Measurements from ENCODE around the gene ETFA. TPM values are rescaled to one million over a fixed set of nuclear protein-coding genes. Genes with fewer than 3 reads are reported as not detected.

The ETFA gene
- total and polyA plus RNA-seq, 2 of the 8 experiments (the other 6 are each of a cell fraction or from before 2014, with no cell fraction given): 60.9 to 90.0 TPM

GRCh38 chr15:76259392-76259791, 51.9 kb downstream of the ETFA start:
- no peak overlapping the region for H3K14ac ChIP-seq (ENCODE audit: insufficient read length)
- H4K20me1 ChIP-seq (replicated peaks in 1 of 2; ENCODE audit: control insufficient read depth in 1 of 2, insufficient read depth in 2 of 2, low read length in 2 of 2): peaks cover 0 to 2% of the 10 kb centered on the region in 2 experiments
- no peak overlapping the region for H3K9ac ChIP-seq (replicated peaks in 1 of 4; ENCODE audit: extremely low read depth in 1 of 4, low read depth in 3 of 4, low read length in 3 of 4)
- H3K27me3 ChIP-seq (replicated peaks in 1 of 4; ENCODE audit: control insufficient read depth in 3 of 4, extremely low read depth in 1 of 4, insufficient read depth in 3 of 4, low read length in 3 of 4): no peaks in the 10 kb centered on the region
- H2BK5ac ChIP-seq (ENCODE audit: low read depth, low read length): no peak overlapping the region
- H3K23me2 ChIP-seq (ENCODE audit: low read depth, low read length): no peaks in the 10 kb centered on the region
- H3K18ac ChIP-seq (ENCODE audit: extremely low read depth, low read length): no peak overlapping the region
- H4K8ac ChIP-seq (ENCODE audit: extremely low read depth, insufficient read depth, low read length): no peak overlapping the region
- no peak overlapping the region for H3K4me2 ChIP-seq (ENCODE audit: insufficient read depth in 1 of 2, low read depth in 2 of 2, low read length in 2 of 2)
- no peaks in the 10 kb centered on the region for H3K4me1 ChIP-seq (replicated peaks in 1 of 4; ENCODE audit: control insufficient read depth in 3 of 4, insufficient read depth in 4 of 4, low read length in 3 of 4)
- H3K36me3 ChIP-seq (ENCODE audit: control insufficient read depth in 2 of 4, insufficient read depth in 4 of 4, low read length in 3 of 4): peaks cover 0 to 18% (median 2%) of the 10 kb centered on the region in 4 experiments; a peak in 3 of 8 replicates
- no peak for FAIRE-seq
- CTCF ChIA-PET (ENCODE audit: partially characterized antibody): interaction anchor here (0.9 to 1.2 kb wide), 4 partner anchors 14 to 69 kb away, joined by 3 read pairs; no protein-coding TSS in a partner anchor
- no peak overlapping the region for H3K4me3 ChIP-seq (ENCODE audit: extremely low read depth in 1 of 4, insufficient read depth in 2 of 4, low read depth in 3 of 4, low read length in 4 of 4)
- H4K5ac ChIP-seq (ENCODE audit: insufficient read length, low read depth, low read length): no peak overlapping the region
- no peaks in the 10 kb centered on the region for H3K79me1 ChIP-seq (ENCODE audit: low read depth, low read length)
- no peak overlapping the region for H2BK120ac ChIP-seq (replicated peaks; ENCODE audit: low read depth, low read length)
- H2BK20ac ChIP-seq (ENCODE audit: low read length): no peak overlapping the region
- H3K56ac ChIP-seq (replicated peaks; ENCODE audit: insufficient read length, low read depth, low read length): no peak overlapping the region
- no peak overlapping the region for H2AFZ ChIP-seq (ENCODE audit: low read length)
- H4K91ac ChIP-seq (replicated peaks; ENCODE audit: insufficient read length, low read length): no peak overlapping the region
- no peak for DNase-seq (ENCODE audit: low read depth in 1 of 2, low spot score in 2 of 2)
- no peak overlapping the region for H2AK5ac ChIP-seq (ENCODE audit: low read depth, low read length)
- no peak overlapping the region for H3K23ac ChIP-seq (ENCODE audit: insufficient read length)
- 91% methylated on average over 13 of the region's 13 CpGs; no CpG with 5 or more reads in 1 of the 2 experiments for WGBS, 2 experiments (ENCODE audit: extremely low coverage in 1 of 2, insufficient coverage in 1 of 2, insufficient read length in 1 of 2, insufficient replicate concordance in 2 of 2, low coverage in 1 of 2, low lambda C conversion rate in 2 of 2, missing lambda C conversion rate in 1 of 2)
- H3K9me3 ChIP-seq (ENCODE audit: insufficient read depth in 2 of 2, low read depth in 1 of 2, low read length in 1 of 2): peaks cover 13 to 17% of the 10 kb centered on the region in 2 experiments
- H3K27ac ChIP-seq (ENCODE audit: low read depth, low read length): no peak overlapping the region
- H3K79me2 ChIP-seq (ENCODE audit: control insufficient read depth in 1 of 2, insufficient read depth in 2 of 2, low read length in 2 of 2): no peaks in the 10 kb centered on the region
- H2BK12ac ChIP-seq (ENCODE audit: low read depth, low read length): no peak overlapping the region
- H2BK15ac ChIP-seq (ENCODE audit: low read length): no peak overlapping the region
- POLR2A ChIA-PET (ENCODE audit: partially characterized antibody): no interaction called here
- no peak overlapping the region for H3K4ac ChIP-seq (replicated peaks; ENCODE audit: insufficient read length, low read depth, low read length)
- TF ChIP-seq KDM4A (IDR thresholded peaks at IDR 0.05; ENCODE audit: low read depth, low read length, severe bottlenecking) (no peak), CTCF (IDR thresholded peaks at IDR 0.05; ENCODE audit: control extremely low read depth in 1 of 3, insufficient read depth in 1 of 3, low read depth in 1 of 3, low read length in 3 of 3) (no peak), SAP30 (IDR thresholded peaks at IDR 0.05; ENCODE audit: insufficient read depth, insufficient replicate concordance, low read length) (no peak), SIRT6 (IDR thresholded peaks at IDR 0.05; ENCODE audit: low read length) (no peak), CEBPB (IDR thresholded peaks at IDR 0.05; ENCODE audit: low read depth, low read length) (no peak), RAD21 (IDR thresholded peaks at IDR 0.05 in 1 of 2, conservative IDR thresholded peaks at IDR 0.05 in 1 of 2; ENCODE audit: low read depth in 2 of 2, low read length in 2 of 2) (no peak), RFX5 (IDR thresholded peaks at IDR 0.05; ENCODE audit: borderline replicate concordance, low read depth, low read length) (no peak), CTBP2 (IDR thresholded peaks at IDR 0.05; ENCODE audit: borderline replicate concordance, insufficient read depth, insufficient read length, low read length) (no peak), SP4 (IDR thresholded peaks at IDR 0.05; ENCODE audit: low read length) (no peak), E2F6 (IDR thresholded peaks at IDR 0.05) (no peak)

Measured in H1 (cell line).